ENCODE data around the gene COL23A1. TPM values are rescaled to one million over a fixed set of nuclear protein-coding genes. Genes with fewer than 3 reads are reported as not detected.

COL23A1 gene
- total and polyA plus RNA-seq, 2 experiments from 2014 or later, result 4.8 to 8.2 TPM

DNA sequence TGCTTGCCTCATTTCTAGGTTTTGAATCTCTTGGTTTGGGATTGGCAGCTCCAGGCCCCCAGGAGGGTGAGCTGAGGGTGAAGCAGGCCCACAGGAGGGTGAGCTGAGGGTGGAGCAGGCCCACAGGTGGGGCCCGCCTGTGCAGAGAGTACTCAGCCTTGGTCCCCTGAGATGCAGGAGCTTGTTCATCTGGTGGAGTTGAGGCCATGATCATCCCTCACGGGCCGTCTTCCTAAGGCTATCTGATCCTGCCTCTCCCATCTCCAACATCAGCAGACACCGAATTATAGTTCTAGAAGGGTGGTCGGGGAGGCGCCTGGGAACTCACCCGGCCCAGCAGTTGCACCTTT is 225.9 kb downstream of the COL23A1 start:
- Histone ChIP-seq H4K20me1 (replicated peaks; ENCODE audit: insufficient read depth) (no peaks in the 10 kb centered on the region), H3K4me3 (no peak overlapping the region), H3K4me1 (ENCODE audit: insufficient read depth) (no peaks in the 10 kb centered on the region), H3K4me2 (no peak overlapping the region), H3K79me2 (replicated peaks; ENCODE audit: insufficient read depth) (no peaks in the 10 kb centered on the region), H2AFZ (no peak overlapping the region), H3K27me3 (ENCODE audit: insufficient read depth) (no peaks in the 10 kb centered on the region), H3K27ac (ENCODE audit: low read depth) (no peak overlapping the region), H3K9me2 (ENCODE audit: insufficient read depth) (no peaks in the 10 kb centered on the region), H3K36me3 (ENCODE audit: insufficient read depth) (no peaks in the 10 kb centered on the region), H3F3A (replicated peaks; ENCODE audit: low read depth) (no peaks in the 10 kb centered on the region)
- H3K4me3 Mint-ChIP-seq, result no peak overlapping the region
- DNase-seq (ENCODE audit: low spot score) (no peak), ATAC-seq (no peak)
- no peak for TF ChIP-seq EZH2phosphoT487 (IDR thresholded peaks at IDR 0.05; ENCODE audit: unreplicated experiment)
- no peak for TF ChIP-seq EZH2 (IDR thresholded peaks at IDR 0.05; ENCODE audit: low read depth, unreplicated experiment)
- no peak for TF ChIP-seq POLR2AphosphoS5 (IDR thresholded peaks at IDR 0.05; ENCODE audit: low read depth)
- TF ChIP-seq JUNB (IDR thresholded peaks at IDR 0.05; ENCODE audit: unreplicated experiment), result no peak
- TF ChIP-seq STAT1 (IDR thresholded peaks at IDR 0.05; ENCODE audit: unreplicated experiment), result no peak
- no peak for TF ChIP-seq ZNF331 (CRISPR knock-in tag; IDR thresholded peaks at IDR 0.05; ENCODE audit: low read depth)
- TF ChIP-seq, protein P1, sequence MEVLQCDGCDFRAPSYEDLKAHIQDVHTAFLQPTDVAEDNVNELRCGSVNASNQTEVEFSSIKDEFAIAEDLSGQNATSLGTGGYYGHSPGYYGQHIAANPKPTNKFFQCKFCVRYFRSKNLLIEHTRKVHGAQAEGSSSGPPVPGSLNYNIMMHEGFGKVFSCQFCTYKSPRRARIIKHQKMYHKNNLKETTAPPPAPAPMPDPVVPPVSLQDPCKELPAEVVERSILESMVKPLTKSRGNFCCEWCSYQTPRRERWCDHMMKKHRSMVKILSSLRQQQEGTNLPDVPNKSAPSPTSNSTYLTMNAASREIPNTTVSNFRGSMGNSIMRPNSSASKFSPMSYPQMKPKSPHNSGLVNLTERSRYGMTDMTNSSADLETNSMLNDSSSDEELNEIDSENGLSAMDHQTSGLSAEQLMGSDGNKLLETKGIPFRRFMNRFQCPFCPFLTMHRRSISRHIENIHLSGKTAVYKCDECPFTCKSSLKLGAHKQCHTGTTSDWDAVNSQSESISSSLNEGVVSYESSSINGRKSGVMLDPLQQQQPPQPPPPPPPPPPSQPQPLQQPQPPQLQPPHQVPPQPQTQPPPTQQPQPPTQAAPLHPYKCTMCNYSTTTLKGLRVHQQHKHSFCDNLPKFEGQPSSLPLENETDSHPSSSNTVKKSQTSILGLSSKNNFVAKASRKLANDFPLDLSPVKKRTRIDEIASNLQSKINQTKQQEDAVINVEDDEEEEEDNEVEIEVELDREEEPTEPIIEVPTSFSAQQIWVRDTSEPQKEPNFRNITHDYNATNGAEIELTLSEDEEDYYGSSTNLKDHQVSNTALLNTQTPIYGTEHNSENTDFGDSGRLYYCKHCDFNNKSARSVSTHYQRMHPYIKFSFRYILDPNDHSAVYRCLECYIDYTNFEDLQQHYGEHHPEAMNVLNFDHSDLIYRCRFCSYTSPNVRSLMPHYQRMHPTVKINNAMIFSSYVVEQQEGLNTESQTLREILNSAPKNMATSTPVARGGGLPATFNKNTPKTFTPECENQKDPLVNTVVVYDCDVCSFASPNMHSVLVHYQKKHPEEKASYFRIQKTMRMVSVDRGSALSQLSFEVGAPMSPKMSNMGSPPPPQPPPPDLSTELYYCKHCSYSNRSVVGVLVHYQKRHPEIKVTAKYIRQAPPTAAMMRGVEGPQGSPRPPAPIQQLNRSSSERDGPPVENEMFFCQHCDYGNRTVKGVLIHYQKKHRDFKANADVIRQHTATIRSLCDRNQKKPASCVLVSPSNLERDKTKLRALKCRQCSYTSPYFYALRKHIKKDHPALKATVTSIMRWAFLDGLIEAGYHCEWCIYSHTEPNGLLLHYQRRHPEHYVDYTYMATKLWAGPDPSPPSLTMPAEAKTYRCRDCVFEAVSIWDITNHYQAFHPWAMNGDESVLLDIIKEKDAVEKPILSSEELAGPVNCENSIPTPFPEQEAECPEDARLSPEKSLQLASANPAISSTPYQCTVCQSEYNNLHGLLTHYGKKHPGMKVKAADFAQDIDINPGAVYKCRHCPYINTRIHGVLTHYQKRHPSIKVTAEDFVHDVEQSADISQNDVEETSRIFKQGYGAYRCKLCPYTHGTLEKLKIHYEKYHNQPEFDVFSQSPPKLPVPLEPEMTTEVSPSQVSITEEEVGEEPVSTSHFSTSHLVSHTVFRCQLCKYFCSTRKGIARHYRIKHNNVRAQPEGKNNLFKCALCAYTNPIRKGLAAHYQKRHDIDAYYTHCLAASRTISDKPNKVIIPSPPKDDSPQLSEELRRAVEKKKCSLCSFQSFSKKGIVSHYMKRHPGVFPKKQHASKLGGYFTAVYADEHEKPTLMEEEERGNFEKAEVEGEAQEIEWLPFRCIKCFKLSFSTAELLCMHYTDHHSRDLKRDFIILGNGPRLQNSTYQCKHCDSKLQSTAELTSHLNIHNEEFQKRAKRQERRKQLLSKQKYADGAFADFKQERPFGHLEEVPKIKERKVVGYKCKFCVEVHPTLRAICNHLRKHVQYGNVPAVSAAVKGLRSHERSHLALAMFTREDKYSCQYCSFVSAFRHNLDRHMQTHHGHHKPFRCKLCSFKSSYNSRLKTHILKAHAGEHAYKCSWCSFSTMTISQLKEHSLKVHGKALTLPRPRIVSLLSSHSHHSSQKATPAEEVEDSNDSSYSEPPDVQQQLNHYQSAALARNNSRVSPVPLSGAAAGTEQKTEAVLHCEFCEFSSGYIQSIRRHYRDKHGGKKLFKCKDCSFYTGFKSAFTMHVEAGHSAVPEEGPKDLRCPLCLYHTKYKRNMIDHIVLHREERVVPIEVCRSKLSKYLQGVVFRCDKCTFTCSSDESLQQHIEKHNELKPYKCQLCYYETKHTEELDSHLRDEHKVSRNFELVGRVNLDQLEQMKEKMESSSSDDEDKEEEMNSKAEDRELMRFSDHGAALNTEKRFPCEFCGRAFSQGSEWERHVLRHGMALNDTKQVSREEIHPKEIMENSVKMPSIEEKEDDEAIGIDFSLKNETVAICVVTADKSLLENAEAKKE (CRISPR knock-in tag; IDR thresholded peaks at IDR 0.05), result no peak
- TF ChIP-seq, protein P2, sequence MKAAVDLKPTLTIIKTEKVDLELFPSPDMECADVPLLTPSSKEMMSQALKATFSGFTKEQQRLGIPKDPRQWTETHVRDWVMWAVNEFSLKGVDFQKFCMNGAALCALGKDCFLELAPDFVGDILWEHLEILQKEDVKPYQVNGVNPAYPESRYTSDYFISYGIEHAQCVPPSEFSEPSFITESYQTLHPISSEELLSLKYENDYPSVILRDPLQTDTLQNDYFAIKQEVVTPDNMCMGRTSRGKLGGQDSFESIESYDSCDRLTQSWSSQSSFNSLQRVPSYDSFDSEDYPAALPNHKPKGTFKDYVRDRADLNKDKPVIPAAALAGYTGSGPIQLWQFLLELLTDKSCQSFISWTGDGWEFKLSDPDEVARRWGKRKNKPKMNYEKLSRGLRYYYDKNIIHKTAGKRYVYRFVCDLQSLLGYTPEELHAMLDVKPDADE (IDR thresholded peaks at IDR 0.05), result no peak
- TF ChIP-seq CREB1 (CRISPR knock-in tag; IDR thresholded peaks at IDR 0.05; ENCODE audit: low read depth), result no peak
- TF ChIP-seq, protein P3, sequence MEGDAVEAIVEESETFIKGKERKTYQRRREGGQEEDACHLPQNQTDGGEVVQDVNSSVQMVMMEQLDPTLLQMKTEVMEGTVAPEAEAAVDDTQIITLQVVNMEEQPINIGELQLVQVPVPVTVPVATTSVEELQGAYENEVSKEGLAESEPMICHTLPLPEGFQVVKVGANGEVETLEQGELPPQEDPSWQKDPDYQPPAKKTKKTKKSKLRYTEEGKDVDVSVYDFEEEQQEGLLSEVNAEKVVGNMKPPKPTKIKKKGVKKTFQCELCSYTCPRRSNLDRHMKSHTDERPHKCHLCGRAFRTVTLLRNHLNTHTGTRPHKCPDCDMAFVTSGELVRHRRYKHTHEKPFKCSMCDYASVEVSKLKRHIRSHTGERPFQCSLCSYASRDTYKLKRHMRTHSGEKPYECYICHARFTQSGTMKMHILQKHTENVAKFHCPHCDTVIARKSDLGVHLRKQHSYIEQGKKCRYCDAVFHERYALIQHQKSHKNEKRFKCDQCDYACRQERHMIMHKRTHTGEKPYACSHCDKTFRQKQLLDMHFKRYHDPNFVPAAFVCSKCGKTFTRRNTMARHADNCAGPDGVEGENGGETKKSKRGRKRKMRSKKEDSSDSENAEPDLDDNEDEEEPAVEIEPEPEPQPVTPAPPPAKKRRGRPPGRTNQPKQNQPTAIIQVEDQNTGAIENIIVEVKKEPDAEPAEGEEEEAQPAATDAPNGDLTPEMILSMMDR (conservative IDR thresholded peaks at IDR 0.05; ENCODE audit: low read depth in 2 of 2), result no peak
- TF ChIP-seq NANOG (IDR thresholded peaks at IDR 0.05; ENCODE audit: borderline replicate concordance), result no peak
- TF ChIP-seq, protein P4, sequence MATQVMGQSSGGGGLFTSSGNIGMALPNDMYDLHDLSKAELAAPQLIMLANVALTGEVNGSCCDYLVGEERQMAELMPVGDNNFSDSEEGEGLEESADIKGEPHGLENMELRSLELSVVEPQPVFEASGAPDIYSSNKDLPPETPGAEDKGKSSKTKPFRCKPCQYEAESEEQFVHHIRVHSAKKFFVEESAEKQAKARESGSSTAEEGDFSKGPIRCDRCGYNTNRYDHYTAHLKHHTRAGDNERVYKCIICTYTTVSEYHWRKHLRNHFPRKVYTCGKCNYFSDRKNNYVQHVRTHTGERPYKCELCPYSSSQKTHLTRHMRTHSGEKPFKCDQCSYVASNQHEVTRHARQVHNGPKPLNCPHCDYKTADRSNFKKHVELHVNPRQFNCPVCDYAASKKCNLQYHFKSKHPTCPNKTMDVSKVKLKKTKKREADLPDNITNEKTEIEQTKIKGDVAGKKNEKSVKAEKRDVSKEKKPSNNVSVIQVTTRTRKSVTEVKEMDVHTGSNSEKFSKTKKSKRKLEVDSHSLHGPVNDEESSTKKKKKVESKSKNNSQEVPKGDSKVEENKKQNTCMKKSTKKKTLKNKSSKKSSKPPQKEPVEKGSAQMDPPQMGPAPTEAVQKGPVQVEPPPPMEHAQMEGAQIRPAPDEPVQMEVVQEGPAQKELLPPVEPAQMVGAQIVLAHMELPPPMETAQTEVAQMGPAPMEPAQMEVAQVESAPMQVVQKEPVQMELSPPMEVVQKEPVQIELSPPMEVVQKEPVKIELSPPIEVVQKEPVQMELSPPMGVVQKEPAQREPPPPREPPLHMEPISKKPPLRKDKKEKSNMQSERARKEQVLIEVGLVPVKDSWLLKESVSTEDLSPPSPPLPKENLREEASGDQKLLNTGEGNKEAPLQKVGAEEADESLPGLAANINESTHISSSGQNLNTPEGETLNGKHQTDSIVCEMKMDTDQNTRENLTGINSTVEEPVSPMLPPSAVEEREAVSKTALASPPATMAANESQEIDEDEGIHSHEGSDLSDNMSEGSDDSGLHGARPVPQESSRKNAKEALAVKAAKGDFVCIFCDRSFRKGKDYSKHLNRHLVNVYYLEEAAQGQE (IDR thresholded peaks at IDR 0.05; ENCODE audit: unreplicated experiment), result no peak
- TF ChIP-seq ZNF114 (CRISPR knock-in tag; IDR thresholded peaks at IDR 0.05), result no peak
- H3K27ac Mint-ChIP-seq, result no peak overlapping the region
- peaks cover 4% of the 10 kb centered on the region for H3K36me3 Mint-ChIP-seq (ENCODE audit: low read depth)
- H3K4me1 Mint-ChIP-seq, result peaks cover 15% of the 10 kb centered on the region
- H3K9me3 Mint-ChIP-seq, result peaks cover 7% of the 10 kb centered on the region
- peaks cover 11% of the 10 kb centered on the region for H3K27me3 Mint-ChIP-seq (ENCODE audit: insufficient read depth, low read depth, poor library complexity)

All from GM23338 (cell line).